GM19455 (cell line): ENCODE data around the gene TSPAN12.

Experiments used
- ATAC-seq: cut with Tn5 transposase; IDR thresholded peaks from one replicate; pipeline ENCODE4 v1.9.1; 2021; ENCODE audit not compliant: unreplicated experiment

Gene TSPAN12

DNA sequence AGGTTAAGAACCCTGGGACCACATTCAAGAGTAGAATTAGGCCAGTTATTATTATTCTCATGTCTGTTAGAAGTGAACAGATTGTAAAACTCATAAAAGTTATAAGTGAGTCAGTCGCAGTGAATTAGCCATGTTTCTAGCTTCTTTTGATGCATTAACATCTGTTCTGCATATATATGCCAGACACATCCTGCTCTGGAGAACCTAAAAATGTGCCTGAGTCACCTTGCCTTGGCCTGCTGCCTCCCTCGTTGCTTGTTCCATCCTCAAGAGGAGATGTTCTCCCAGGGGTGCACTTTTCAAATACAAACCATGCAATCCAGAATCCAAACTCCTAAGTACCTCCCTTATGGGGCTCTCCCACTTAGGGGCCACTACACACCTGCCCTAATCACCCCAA lies 14.8 kb downstream of the TSPAN12 start:
- no peak for ATAC-seq

DNA sequence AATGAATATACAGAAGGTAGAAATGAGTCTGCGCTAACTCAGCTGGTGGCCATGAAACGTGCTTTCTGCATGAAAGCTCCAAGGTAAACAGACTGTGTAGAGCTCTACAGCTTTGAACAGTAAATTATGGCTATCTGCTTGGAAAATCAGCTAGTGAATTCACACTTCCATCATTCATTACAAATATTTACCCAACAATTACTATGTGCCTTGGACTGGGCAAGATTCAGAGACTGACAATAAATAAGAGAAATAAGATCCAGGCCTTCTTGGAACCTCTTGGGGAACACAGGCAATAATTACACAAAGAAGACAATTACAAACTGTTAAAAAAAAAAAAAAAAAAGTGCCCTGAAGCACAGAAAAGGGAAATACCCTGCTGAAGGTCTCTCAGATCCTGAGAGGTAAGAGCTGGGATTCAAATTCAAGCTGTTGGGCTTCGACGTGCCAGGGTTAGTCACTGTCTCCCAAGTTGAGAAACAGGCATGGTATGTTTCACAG lies 15.8 kb downstream of the TSPAN12 start:
- ATAC-seq = no peak

DNA sequence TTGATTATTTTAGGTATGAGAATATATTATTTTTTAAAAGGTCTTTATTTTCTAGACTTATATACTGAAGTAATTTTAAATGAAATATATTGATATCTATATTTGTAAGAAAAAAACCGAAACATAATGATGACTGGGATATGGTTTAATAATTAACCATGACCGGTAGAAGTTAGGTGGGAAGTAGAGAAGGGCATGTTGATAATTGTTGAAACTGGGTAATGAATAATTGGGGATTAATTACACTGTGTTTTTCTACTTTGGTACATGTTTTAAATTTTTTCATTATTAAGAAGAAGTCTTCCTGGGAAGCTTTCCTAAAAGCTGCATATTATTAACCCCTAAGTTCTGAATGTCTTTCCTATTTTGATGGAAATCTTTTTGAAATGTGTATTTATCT lies 16.3 kb downstream of the TSPAN12 start:
- no peak for ATAC-seq

DNA sequence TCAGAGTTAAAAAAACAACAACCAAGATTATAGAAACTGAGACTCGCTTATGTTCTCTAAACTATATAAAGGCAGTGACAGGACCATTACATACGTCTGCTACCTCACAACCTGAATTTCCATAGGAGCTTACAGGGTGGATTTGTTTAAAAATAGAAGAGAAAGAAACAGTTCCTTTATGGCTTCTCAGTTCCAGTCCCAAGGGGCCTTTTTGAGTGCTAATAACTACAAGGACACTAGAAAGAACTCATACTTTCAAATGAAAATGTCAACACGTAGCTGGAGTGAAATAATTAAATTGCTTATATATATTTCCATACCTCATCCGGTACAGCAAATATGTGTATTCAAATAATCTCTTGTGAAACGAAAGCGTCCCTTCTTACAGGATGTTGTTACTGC lies 19.7 kb downstream of the TSPAN12 start:
- ATAC-seq = peak; percentile 75

DNA sequence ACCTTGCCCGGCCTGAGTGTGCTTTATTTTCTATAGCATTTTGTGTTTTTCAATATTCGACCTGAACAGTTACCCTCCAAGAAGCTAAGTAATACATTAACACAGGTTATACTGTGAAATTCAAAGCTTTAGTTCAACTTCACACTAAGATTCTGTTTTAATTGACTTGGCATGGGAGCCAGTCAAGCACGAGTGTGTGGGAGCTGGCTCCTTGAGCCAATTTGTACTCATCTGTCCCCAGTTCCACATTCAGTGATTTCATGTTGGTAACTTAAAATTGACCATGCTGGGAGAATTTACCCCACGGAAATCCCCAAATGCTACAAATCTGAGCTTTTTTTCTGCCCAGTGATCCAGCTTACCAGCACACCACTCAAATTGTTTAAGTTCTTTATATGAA lies 20.3 kb downstream of the TSPAN12 start:
- ATAC-seq = peak; percentile 9

DNA sequence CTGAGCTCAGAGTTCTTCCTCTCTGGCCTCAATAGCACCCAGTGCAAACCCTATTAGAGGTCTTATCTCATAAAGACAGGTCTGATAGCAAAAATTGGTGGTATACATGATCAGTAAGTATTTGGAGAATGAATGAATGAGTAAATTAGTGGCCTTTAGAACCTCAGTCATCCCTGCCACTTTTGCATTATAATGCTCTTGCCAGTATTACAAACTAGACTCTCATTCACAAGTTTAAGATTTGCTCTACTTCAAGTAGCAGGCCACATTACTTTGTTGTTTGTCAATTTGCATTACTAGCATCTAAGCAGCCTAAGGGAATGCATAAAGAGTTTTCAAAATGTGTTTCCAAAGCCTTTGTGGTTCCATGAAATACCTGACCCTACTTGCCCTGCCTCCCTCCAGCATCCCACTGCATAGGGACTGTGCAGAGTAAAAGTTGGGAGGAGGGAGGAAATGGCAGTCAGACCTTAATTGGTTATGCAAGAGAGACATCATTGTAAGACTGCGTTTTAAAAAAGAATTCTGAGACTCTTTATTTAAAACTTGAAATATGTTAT lies 21.3 kb downstream of the TSPAN12 start:
- no peak for ATAC-seq

DNA sequence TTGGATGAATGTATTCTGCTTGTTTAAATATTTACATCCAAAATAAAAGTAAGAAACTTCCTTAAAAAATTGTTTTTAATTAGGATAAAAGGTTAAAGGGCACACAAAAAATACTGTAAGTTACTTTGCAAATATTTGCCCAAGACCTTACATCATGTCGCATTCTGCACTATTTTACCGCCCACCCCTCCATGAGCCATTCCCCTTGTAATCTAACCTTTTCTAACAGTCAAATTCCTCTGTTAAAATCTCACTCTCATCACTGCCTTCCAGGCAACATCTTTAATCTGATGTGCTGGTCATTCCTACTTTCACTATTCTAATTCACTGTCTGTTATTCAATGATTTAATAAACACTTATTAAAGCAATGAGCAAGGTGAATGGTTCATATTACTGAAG lies 23.2 kb downstream of the TSPAN12 start:
- ATAC-seq = no peak

DNA sequence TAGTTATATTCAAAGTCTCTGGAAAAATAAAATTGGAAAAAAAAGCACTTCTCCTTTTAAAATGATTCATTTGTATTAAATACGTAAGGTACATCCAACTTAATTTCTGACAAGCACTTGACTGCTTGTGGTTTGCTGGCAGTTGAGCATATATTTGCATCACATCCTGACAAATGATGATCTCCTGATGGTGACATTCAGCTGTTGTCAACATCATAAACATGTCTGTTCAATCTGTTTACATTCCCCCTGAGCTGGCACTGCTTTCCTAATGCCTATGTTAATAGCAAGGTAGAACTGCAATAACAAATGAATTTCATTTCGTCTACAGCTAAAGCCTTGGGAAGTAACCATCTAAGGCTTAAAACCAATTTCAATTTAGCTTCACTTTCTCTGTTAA lies 24.4 kb downstream of the TSPAN12 start:
- no peak for ATAC-seq

DNA sequence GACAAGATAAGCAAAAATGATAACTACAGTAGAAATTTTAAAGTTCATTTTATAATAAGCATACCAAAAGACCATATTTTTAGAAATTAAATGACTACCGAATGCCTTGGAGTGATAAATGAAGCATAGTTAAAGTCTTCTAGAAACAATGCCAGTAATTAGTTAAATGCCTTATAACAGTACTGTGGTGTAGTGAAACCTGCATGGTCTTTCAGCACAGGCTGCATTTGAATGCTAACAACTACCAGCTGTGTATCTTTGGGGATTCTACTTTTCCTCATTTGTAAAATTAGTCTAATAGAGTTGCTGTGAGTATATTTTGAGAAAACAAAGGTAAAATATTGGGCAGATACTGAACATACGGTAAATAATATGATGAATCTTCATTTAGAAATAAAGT lies 25.1 kb downstream of the TSPAN12 start:
- ATAC-seq = no peak

DNA sequence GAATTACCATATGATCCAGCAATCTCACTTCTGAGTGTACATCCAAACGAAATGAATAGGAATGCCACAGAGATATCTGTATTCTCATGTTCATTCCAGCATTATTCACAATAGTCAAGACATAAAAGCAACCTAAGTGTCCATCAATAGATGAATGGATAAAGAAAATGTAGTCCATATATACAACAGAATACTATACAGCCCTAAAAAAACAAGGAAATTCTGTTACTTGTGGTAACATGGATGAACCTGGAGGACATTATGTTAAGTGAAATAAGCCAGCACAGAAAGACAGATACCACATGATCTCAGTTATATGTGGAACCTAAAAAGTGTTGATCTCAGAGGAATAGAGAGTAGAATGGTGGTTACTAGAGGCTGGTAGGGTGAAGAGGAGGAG lies 26.7 kb downstream of the TSPAN12 start:
- ATAC-seq = no peak

DNA sequence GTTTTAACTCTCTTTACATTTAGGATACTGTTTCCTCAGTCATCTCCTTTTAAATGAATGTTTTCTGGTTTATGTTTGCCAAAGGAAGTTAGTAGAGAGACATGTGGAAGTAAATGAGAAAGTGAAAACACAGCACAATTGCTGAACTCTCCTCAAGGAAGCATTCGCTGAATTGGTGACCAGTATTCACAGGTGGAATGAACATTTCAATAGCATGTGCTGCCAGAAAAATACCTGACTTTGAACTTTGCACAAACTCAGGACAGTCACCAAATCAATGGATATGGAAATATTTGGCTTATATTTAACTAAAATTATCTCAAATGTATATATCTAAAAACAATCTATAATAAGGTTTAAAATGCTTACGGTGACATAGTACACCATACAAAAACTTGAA lies 28.5 kb downstream of the TSPAN12 start:
- no peak for ATAC-seq

DNA sequence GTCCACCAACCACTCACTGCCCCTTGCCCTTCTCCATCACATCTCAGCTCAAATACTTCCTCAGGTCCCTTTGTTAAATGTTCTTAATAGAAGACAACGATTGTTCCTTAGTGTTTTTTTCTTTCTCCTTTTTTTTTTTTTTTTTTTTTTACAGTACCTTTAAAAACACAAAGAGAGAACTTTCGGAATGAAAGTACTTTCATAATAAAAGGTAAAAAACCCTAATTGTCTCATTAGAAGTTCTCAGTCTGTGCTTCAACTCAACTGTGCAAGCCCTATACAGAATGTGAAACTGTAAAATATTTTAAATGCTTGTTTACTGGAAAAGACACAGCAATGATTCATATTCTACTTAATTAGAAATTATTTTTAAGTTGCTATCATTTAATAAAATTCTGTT lies 29.4 kb downstream of the TSPAN12 start:
- ATAC-seq = no peak

DNA sequence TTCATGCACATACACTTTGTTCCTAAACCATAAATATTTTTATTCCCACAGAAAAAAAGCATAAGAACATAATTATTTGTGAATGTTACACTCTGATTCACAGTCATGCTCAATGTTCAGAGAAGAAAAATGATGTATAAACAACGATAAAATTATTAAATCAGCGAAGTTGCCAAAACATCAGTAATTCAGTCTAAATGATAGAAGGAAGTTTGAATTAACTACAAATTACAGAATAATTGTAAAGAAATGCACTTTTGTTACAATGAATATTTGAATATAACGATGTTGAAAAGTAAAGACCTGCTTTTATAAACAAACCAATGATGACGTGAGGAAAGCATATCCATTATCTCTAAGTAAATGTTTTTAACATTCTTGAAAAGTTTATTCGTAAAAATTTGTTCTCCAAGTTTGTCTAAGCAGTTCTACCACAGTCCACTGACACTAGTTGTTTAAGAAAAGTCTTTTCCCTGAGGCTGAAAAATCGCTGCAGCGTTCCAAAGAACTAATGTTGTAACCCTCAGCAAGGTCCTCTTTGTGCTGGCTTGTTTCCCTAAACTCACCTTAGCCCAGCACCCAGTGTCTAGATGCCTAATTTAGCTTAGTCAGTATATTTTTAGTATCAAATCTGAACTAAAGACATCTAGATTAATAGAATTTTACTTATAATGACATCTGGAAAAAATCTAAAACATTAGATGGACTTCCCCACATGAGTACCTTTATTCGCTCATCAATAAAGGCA lies 30.4 kb downstream of the TSPAN12 start:
- ATAC-seq = no peak

DNA sequence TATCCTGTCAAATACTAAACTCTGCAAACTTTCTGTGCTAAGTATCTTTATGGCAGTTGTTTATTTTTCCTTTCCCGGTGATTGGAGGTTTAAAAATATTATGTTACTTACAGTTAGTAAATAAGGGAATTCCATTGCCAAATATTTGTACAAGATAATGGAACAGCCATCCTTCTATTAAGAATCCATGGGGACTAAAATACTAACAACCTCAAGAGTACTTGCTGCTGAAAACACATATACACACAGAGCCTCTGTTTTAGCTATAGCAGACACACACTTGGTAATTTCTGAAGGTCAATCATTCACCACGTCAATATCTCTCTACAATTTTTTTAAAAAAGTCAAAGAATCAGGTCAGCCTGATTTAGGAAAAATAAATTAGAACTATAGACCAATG lies 32.4 kb downstream of the TSPAN12 start:
- no peak for ATAC-seq

DNA sequence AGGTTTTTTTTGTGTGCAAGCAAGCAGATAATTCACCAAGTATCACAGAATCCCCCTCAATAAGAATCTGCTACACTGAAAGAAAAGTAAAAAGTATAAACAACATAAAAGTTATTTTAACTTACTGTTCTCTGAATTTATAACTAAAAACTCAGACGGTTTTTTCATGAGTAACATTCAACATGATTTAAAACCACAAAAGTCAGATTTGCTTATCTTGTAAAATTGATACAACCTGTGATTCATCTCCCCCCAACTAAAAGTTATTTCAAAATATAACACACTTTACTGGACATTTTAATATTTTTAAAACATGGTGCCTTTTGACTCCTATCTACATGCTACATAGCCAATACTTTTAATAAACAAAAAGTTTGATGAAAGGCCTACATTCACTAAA lies 32.8 kb downstream of the TSPAN12 start:
- no peak for ATAC-seq

DNA sequence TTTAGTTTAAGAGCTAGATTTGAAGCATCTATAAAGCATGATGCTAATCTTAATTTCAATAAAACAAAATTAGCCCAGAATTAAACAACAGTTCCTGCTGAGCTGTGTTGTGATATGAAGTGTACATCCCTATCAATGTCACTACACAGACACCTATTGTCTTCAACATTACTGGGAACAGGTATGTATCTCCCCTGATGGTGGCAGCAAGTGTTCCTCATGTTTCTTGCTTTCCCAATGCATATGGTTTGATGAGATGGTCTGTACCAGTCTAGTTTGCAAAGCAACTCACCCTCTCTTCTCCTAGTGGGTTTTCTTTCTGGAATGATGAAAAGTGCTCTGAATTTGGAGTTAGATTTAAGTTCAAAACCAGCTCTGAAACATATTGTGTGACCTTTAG lies 38.1 kb downstream of the TSPAN12 start:
- no peak for ATAC-seq

DNA sequence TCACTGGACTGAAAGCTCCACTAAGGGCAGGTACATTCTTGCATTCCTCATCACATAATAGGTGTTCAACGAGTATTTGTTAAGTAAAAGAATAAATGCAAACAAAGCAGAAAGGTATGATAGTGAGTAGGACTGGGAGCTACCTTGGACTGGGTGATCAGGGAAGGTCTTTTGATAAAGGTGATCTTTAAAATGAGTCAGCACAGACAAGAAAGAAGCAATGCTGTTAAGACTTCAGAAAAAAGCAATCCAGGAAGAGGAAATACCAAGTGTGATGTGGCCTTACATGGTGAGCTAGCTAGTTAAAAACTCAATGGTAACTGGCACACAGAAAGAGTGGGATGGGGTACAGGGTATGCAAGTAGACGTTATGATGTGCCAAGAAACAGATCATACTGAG lies 40.1 kb downstream of the TSPAN12 start:
- ATAC-seq = no peak

DNA sequence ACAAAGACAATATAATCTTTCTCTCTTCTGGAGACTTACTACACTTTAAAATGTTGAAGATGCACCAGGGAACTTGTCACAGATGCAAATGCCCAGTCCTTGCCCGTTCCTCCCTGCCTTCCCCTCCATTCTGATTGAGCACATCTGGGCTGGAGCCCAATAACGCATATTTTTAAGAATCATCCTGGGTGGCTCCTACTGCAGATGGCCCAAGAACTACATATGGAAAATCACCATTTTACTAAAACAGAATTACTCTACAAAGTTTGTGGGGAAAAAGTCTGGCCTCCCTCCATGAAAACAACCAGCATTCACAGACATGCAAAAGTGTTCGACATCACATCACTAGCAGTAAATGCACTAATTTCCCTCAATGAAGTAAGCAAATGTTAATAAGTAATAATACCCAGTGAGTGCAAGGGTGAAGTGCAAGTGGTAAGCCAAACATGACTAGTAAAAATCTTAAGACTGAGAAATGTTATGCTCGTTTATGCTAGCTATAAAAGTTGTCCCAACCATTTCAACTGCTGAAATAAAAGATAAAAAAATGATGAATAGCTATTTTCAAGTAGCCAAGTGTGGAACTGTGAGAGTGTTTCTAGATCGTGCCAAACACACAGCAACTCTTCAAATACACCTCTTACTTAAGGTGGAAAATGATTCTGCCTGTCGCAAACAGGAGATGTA lies 43.5 kb downstream of the TSPAN12 start:
- ATAC-seq = no peak

DNA sequence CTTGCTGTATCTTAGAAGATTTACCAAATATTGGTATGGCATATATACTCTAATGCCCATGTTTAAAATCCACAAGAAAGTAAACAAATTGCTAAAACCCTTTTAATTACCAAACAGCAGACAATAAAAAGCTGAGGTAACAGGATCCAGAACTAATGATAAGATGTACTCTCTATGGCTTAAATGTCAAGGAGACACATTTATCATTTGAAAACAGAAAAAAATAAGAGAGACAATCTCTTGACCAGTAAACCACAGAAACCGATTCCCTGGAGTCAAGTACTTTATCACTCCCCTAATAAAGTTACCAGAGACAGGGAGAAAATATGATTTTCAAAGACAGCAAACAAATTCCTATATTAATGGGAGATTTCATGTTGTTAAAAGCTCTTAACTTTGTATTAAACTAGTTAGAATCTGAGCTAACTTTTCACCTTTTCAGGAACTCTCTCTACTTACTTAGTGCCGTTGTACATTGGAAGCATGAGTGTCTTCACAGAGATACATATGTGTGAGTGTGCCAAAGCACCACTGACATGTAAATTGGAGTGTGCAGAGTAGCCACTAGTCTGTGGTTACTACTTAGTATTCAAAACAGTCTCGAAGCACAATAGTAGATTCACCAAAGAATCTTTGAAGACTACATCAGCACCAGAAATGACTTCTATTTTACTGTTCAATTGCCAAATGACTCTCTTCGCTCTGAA lies 44.2 kb downstream of the TSPAN12 start:
- ATAC-seq = no peak

DNA sequence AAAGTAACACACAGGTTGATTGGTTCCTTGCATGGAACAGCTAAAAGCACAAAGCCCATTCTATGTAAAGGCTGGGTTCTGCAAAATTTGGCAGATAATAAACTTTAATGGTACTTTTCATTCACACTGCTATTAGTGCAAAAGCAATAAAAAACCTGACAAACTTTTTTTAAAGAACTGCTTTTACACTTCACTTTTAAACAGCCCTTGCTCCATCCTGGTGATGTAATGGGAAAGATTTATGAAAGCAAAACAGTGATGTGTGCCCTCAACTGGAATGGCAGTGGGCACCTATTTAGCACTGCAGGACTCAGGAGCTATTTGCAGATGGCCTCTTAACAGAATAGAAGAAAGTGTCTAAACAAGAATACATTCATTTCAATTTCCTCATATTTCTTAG lies 44.9 kb downstream of the TSPAN12 start:
- ATAC-seq = no peak

DNA sequence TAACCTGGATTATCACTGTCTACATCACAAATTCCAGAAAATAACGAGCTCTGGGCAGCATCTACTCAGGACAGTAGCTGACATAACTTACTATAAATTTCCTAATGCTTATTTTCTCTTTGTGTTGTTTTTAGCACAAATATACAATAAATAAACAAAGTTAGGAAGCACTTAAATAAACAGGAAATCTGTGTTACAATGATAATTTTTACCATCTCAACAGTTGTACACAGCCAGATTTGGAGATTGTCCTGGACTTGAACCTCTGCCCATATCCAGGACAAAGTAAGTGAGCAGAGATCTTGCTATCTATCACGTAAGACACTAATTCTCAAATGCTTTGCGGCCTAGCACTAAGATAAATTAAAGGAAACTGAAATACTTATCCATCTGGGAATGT lies 48.7 kb downstream of the TSPAN12 start:
- ATAC-seq = no peak

DNA sequence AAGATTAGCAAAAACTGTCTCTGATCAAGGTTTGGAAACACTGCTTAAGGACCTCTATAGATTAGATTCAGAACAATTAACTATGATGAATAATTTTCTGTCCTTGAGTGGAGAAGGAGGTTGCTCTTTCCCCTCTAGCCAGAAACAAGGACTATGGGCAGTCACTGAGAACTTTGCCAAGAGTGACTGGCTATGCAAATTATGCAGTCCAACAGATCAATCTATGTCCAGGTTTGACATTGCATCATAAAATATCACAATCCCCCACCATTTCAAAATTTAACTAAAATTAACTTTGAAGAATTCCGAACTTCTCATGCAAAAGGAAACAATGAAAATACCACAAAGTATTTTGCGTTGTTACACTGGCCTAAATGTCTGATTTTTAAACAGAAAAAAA lies 50.6 kb downstream of the TSPAN12 start:
- no peak for ATAC-seq
